Activated CD8-positive, alpha-beta memory T cell treated with anti-CD3 and anti-CD28 coated beads, Interleukin-2, amount 10 ng/mL, durations not matched to agents 7 days and 5 days (primary cell): Measurements from ENCODE around the gene PRKAR2A. TPM values are rescaled to one million over a fixed set of nuclear protein-coding genes. Genes with fewer than 3 reads are reported as not detected.
"Not testable (repeated sequence)": the region's sequence is repeated elsewhere in the genome, so short reads cannot be mapped to it uniquely, and the experiment has no call there.

Experiments
- ATAC-seq: fragments of 150-1000 bp; cut with Tn5 transposase; one replicate; pipeline ENCODE4 v1.10.0; 2021; ENCODE audit warnings: moderate library complexity
- CTCF ChIA-PET: fragments of 350-600 bp; sonication (Branson Sonifier 250); formaldehyde crosslinking; loops from one replicate; lab custom pipeline; 2021; ENCODE audit warnings: antibody characterized with exemption; lab: Charles Lee
- DNase-seq: peaks from one replicate; pipeline ENCODE4 v3.0.0-alpha.2; 2020
- H3K27ac Mint-ChIP-seq: one replicate; pipeline ENCODE4 v1.8.0; 2021; ENCODE audit warnings: mild to moderate bottlenecking, mixed read lengths
- H3K27me3 Mint-ChIP-seq: one replicate; pipeline ENCODE4 v1.8.0; 2021; ENCODE audit warnings: mixed read lengths
- H3K36me3 Mint-ChIP-seq: one replicate; pipeline ENCODE4 v1.8.0; 2021; ENCODE audit warnings: mild to moderate bottlenecking, mixed read lengths
- H3K4me1 Mint-ChIP-seq: one replicate; pipeline ENCODE4 v1.8.0; 2021; ENCODE audit warnings: mixed read lengths
- H3K4me3 Mint-ChIP-seq: one replicate; pipeline ENCODE4 v1.8.0; 2021; ENCODE audit warnings: mild to moderate bottlenecking, moderate library complexity, mixed read lengths
- H3K9me3 Mint-ChIP-seq: one replicate; pipeline ENCODE4 v1.8.0; 2022; ENCODE audit warnings: low read depth, mixed read lengths
- total RNA-seq, 2 experiments: library from RNA; stranded (reverse); gene quantifications; one replicate each; pipeline ENCODE4 v1.2.3, GENCODE V29; 2021

Gene PRKAR2A
- total RNA-seq, 2 experiments from 2014 or later, result 27.9 to 33.0 TPM

- H3K36me3 Mint-ChIP-seq, H3K4me3 Mint-ChIP-seq, H3K27ac Mint-ChIP-seq, H3K4me1 Mint-ChIP-seq, H3K9me3 Mint-ChIP-seq, H3K27me3 Mint-ChIP-seq, ATAC-seq, DNase-seq: not testable (repeated sequence)
- CTCF ChIA-PET, result interaction anchor here (1.0 to 1.2 kb wide), 2 partner anchors 13 to 88 kb away, joined by 3 read pairs; no protein-coding TSS in a partner anchor
Observed at GRCh38 chr3:48827874-48828273, 19.8 kb downstream of the PRKAR2A start.

DNA sequence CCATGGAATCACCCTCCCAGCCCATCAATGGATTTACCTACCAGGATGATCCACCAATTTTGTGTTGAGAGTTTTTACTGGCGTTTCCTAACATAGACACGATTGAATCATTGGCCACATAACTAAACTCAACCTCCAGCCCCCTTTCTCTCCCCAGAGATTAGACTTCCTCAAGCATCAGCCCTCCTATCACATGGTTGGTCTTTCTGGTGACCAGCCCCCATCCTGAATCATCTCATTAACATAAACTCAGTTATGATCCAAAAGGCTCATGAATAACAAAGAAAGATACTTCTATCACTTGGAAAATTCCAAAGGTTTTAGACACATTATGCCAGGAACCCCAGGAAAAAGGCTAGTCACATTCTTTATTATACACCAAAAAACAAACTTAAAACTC is 21.2 kb downstream of the PRKAR2A start:
- Mint-ChIP-seq H3K36me3 (peaks cover 3% of the 10 kb centered on the region), H3K27ac (no peak overlapping the region), H3K4me3 (no peak overlapping the region), H3K9me3 (no peaks in the 10 kb centered on the region), H3K27me3 (no peaks in the 10 kb centered on the region), H3K4me1 (no peaks in the 10 kb centered on the region)
- ATAC-seq (no peak), DNase-seq (no peak)
- CTCF ChIA-PET, result interaction anchor here (1.2 kb wide), 1 partner anchor 86 kb away, joined by 3 read pairs; no protein-coding TSS in a partner anchor

GRCh38 chr3:48820612-48821324 is 26.9 kb downstream of the PRKAR2A start:
- Mint-ChIP-seq H3K27me3 (no peaks in the 10 kb centered on the region), H3K36me3 (peaks cover 2% of the 10 kb centered on the region), H3K4me1 (peaks cover 10% of the 10 kb centered on the region), H3K9me3 (no peaks in the 10 kb centered on the region), H3K4me3 (no peak overlapping the region), H3K27ac (no peak overlapping the region)
- DNase-seq, result no peak
- CTCF ChIA-PET, result no interaction called here
- no peak for ATAC-seq

DNA sequence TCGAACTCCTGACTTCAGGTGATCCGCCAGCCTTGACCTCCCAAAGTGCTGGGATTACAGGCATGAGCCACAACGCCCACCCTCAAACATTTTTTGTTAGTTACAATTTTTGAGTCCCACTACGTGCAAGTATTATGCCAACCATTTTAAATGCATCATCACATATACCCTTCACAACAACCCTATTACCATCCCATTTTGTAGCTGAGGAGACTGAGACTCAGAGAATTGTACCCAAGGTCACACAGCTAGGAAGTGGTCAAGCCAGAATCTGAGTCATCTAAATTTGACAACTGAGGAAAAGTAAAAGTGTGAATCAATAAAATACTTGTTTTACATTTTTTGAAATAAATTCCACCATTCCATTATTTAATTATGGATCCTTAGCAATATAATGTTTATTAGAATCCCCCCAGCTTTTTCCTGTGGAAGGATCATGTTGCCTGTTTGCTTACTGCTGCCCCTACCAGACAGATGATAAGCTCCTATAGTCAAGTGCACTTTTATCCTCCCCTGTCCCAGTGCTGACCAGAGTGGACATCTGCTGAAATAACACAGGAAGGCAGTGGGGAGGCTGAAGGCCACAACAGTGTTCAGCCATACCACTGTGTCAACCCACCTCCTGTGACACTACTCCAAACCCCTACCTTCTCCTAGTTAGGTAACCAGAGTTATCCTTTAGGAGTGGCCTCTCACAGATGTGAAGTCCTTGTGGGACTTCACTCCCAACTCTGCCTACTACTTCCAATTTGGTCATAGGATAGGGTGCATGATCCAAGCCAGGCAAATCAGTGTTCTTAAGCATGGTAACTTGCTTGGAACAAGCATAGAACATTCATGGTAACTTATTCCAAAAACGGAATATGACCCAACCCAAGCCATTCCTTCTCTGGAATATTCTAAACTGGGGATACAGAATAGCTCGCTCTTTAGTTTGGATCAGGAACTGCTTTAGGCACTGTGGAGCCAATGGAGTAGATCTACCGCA is 28.1 kb downstream of the PRKAR2A start:
- H3K27ac Mint-ChIP-seq, result no peak overlapping the region
- peaks cover 2% of the 10 kb centered on the region for H3K36me3 Mint-ChIP-seq
- ATAC-seq (no peak), DNase-seq (no peak)
- CTCF ChIA-PET, result no interaction called here
- H3K4me3 Mint-ChIP-seq, result no peak overlapping the region
- no peaks in the 10 kb centered on the region for H3K9me3 Mint-ChIP-seq
- H3K4me1 Mint-ChIP-seq, result peaks cover 10% of the 10 kb centered on the region
- no peaks in the 10 kb centered on the region for H3K27me3 Mint-ChIP-seq

DNA sequence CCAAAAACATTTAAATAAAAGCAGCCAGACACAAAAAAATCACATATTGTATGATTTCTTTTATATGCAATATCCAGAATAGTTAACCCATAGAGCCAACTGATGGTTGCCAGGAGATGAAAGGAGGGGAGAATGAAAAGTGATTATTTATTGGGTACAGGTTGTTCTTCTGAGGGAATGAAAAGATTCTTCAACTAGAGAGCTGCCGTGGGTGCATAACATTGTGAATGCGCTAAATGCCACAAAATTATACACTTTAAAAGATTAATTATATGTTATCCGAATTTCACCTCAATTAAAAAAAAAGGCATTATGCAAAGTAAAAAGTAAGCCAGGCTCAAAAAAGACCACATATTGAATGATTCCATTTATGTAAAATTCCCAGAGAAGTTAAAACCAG is 36.1 kb downstream of the PRKAR2A start:
- H3K4me1 Mint-ChIP-seq, result peaks cover 26% of the 10 kb centered on the region
- H3K9me3 Mint-ChIP-seq, result peaks cover 2% of the 10 kb centered on the region
- DNase-seq (no peak), ATAC-seq (no peak)
- peak overlapping the region; percentile 84 for H3K27ac Mint-ChIP-seq
- H3K4me3 Mint-ChIP-seq, result no peak overlapping the region
- CTCF ChIA-PET, result interaction anchor here (0.8 to 1.4 kb wide), 3 partner anchors 53 to 375 kb away, joined by 3 to 4 read pairs (median 3); partner anchors contain the start of gene SLC25A20
- peaks cover 7% of the 10 kb centered on the region for H3K36me3 Mint-ChIP-seq
- no peaks in the 10 kb centered on the region for H3K27me3 Mint-ChIP-seq

GRCh38 chr3:48804930-48805329 is 42.7 kb downstream of the PRKAR2A start:
- Mint-ChIP-seq H3K4me3 (no peak overlapping the region), H3K9me3 (no peaks in the 10 kb centered on the region), H3K4me1 (peaks cover 4% of the 10 kb centered on the region), H3K27ac (no peak overlapping the region), H3K36me3 (peaks cover 8% of the 10 kb centered on the region), H3K27me3 (no peaks in the 10 kb centered on the region)
- ATAC-seq, result no peak
- no peak for DNase-seq
- CTCF ChIA-PET, result no interaction called here

DNA sequence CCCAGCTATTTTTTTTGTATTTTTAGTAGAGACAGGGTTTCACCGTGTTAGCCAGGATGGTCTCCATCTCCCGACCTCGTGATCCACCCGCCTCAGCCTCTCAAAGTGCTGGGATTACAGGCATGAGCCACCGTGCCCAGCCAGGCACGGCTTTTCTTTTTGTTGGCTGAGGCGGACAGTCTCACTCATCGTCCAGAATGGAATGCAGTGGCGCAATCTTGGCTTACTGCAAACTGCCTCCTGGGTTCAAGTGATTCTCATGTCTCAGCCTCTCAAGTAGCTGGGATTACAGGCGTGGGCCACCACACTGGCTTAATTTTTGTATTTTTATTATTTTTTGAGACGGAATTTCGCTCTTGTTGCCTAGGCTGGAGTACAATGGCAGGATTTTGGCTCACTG is 46.8 kb downstream of the PRKAR2A start:
- H3K27ac Mint-ChIP-seq, H3K27me3 Mint-ChIP-seq, H3K4me1 Mint-ChIP-seq, DNase-seq, ATAC-seq, CTCF ChIA-PET, H3K4me3 Mint-ChIP-seq, H3K36me3 Mint-ChIP-seq, H3K9me3 Mint-ChIP-seq: not testable (repeated sequence)

DNA sequence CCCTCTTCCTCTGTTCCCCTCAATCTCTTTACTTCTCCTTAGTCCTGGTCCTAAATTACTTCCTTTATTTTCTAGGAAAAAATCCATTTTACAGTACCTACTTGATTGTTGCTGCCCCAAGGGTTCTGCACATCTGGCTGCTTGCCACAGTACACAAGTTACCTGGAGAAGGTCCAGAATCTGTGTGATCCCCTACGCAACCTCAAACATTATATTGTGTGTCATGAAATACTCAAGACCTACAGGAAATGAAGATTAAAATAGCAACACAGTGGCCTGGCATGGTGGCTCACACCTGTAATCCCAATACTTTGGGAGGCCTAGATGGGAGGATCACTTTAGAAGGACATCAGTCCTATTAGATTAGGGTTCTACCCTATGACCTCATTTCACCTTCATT is 48.7 kb downstream of the PRKAR2A start:
- no peaks in the 10 kb centered on the region for H3K4me1 Mint-ChIP-seq
- H3K4me3 Mint-ChIP-seq, result no peak overlapping the region
- H3K27ac Mint-ChIP-seq, result no peak overlapping the region
- CTCF ChIA-PET, result no interaction called here
- no peak for DNase-seq
- no peaks in the 10 kb centered on the region for H3K9me3 Mint-ChIP-seq
- H3K36me3 Mint-ChIP-seq, result peaks cover 2% of the 10 kb centered on the region
- H3K27me3 Mint-ChIP-seq, result no peaks in the 10 kb centered on the region
- no peak for ATAC-seq

- H3K27ac Mint-ChIP-seq, result no peak overlapping the region
- DNase-seq (no peak), ATAC-seq (no peak)
- no peak overlapping the region for H3K4me3 Mint-ChIP-seq
- H3K4me1 Mint-ChIP-seq, result no peaks in the 10 kb centered on the region
- CTCF ChIA-PET, result no interaction called here
- no peaks in the 10 kb centered on the region for H3K27me3 Mint-ChIP-seq
- H3K9me3 Mint-ChIP-seq, result no peaks in the 10 kb centered on the region
- H3K36me3 Mint-ChIP-seq, result peaks cover 1% of the 10 kb centered on the region
Observed at GRCh38 chr3:48797626-48798025, 50.0 kb downstream of the PRKAR2A start.

DNA sequence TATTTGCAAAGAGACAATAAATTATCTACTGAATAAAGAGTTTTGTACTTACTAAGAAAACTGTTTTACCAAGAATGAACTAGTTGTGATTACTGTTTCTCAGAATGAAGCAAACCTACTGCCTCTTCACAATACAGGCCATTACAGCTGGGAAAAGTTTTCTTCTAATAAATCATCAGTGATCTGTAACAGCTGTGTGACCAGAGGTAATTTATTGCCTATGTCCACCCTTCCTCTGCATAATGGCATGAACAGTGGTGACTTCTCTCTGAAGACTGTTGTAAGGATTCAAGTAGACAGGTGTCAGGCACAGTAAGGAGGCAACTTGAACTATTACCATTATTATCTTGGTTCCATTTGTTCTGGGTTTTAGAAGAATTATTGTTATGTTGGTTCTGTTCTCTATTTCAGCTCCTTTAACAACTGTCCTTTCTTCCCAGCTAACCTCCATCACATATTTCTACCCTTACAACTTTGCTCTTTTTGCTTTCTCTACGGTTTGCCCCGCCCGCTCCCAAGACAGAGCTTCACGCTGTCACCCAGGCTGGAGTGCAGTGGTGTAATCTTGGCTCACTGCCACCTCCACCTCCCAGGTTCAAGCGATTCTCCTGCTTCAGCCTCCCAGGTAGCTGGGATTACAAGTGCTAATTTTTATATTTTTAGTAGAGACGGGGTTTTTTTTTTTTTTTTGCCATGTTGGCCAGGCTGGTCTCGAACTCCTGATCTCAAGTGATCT is 51.5 kb downstream of the PRKAR2A start:
- CTCF ChIA-PET, result no interaction called here
- no peak overlapping the region for H3K27ac Mint-ChIP-seq

DNA sequence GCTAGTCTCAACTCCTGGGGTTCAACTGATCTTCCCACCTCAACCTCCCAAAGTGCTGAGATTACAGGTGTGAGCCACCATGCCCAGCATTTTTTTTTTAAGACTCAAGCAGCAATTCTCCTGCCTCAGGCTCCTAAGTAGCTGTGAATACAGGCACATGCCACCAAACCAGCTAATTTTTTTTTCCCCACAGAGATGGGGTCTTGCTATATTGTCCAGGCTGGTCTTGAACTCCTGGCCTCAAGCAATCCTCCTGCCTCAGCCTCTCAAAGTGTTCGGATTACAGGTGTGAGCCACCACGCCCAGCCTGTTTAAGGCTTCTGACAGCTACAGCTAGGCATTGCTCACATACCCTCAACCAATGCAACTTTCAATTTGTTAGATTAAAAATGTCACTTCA is 54.2 kb downstream of the PRKAR2A start:
- ATAC-seq, H3K4me3 Mint-ChIP-seq, H3K4me1 Mint-ChIP-seq, CTCF ChIA-PET, H3K27ac Mint-ChIP-seq, DNase-seq, H3K9me3 Mint-ChIP-seq, H3K27me3 Mint-ChIP-seq, H3K36me3 Mint-ChIP-seq: not testable (repeated sequence)

More for the DNA sequence above, 51.5 kb downstream of the PRKAR2A start:
- no peaks in the 10 kb centered on the region for H3K9me3 Mint-ChIP-seq
- no peak for ATAC-seq
- no peaks in the 10 kb centered on the region for H3K27me3 Mint-ChIP-seq
- H3K36me3 Mint-ChIP-seq, result peaks cover 1% of the 10 kb centered on the region
- H3K4me1 Mint-ChIP-seq, result no peaks in the 10 kb centered on the region
- no peak overlapping the region for H3K4me3 Mint-ChIP-seq
- no peak for DNase-seq

GRCh38 chr3:48789665-48790064 is 58.0 kb downstream of the PRKAR2A start:
- no peak for ATAC-seq
- Mint-ChIP-seq H3K36me3 (peaks cover 11% of the 10 kb centered on the region), H3K27ac (no peak overlapping the region), H3K27me3 (no peaks in the 10 kb centered on the region), H3K4me3 (no peak overlapping the region), H3K9me3 (no peaks in the 10 kb centered on the region), H3K4me1 (peaks cover 9% of the 10 kb centered on the region)
- CTCF ChIA-PET, result no interaction called here
- DNase-seq, result no peak

DNA sequence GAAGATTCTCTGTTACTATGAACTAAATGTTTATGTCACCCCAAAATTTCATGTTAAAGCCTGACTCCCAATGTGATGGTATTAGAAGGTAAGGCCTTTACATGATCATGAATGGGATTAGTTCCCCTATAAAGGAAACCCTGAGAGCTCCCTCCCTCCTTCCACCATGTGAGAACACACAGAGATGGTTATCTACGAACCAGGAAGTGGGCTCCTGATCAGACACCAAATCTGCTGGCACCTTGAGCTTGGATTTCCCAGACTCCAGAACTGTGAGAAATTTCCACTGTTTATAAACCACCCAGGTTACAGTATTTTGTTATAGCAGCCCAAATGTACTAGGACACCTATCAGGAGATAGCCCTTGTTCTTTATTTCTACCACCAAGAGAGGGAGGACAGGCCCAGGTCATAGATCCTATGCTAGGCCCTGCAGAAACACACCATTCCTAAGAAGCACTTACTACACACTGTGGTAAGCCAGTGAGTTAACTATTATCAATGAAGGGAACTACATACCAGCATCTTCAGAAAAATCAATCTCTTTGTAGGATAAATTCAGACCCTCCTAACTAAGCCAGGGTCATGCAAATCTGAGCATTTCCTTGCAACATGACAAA is 59.0 kb downstream of the PRKAR2A start:
- ATAC-seq (peak; percentile 42), DNase-seq (no peak)
- Mint-ChIP-seq H3K9me3 (no peaks in the 10 kb centered on the region), H3K4me1 (peaks cover 9% of the 10 kb centered on the region), H3K27me3 (no peaks in the 10 kb centered on the region), H3K27ac (peak overlapping the region; percentile 47), H3K4me3 (no peak overlapping the region), H3K36me3 (peaks cover 9% of the 10 kb centered on the region)
- CTCF ChIA-PET, result interaction anchor here (0.9 kb wide), 1 partner anchor 49 kb away, joined by 3 read pairs; no protein-coding TSS in a partner anchor
